HG03565 (cell line): ENCODE results near the gene HOXC4.
"Not testable (repeated sequence)": the region's sequence is repeated elsewhere in the genome, so short reads cannot be mapped to it uniquely, and the experiment has no call there.

Experiments used
- ATAC-seq: cut with Tn5 transposase; IDR thresholded peaks from one replicate; pipeline ENCODE4 v1.9.1; 2021; ENCODE audit warnings: mild to moderate bottlenecking, moderate library complexity; ENCODE audit not compliant: unreplicated experiment

HOXC4 gene

GRCh38 chr12:54081581-54082396 is 28.2 kb downstream of the HOXC4 start:
- ATAC-seq, result not testable (repeated sequence)

GRCh38 chr12:54082397-54082892 is 28.8 kb downstream of the HOXC4 start:
- no peak for ATAC-seq

- not testable (repeated sequence) for ATAC-seq
These were observed 34.4 kb downstream of the HOXC4 start for GRCh38 chr12:54088011-54088410.

- ATAC-seq, result not testable (repeated sequence)
These were observed 35.8 kb downstream of the HOXC4 start for GRCh38 chr12:54089465-54089864.

GRCh38 chr12:54090312-54090711 is 36.7 kb downstream of the HOXC4 start:
- not testable (repeated sequence) for ATAC-seq

GRCh38 chr12:54092943-54093342 is 39.3 kb downstream of the HOXC4 start:
- not testable (repeated sequence) for ATAC-seq

- not testable (repeated sequence) for ATAC-seq
These were observed 42.3 kb downstream of the HOXC4 start for GRCh38 chr12:54095928-54096327.

- ATAC-seq, result not testable (repeated sequence)
These were observed 45.0 kb downstream of the HOXC4 start for GRCh38 chr12:54098644-54099043.

GRCh38 chr12:54100588-54100987 is 47.0 kb downstream of the HOXC4 start:
- not testable (repeated sequence) for ATAC-seq

- not testable (repeated sequence) for ATAC-seq
These were observed 48.6 kb downstream of the HOXC4 start for GRCh38 chr12:54102223-54102622.

- not testable (repeated sequence) for ATAC-seq
These were observed 50.2 kb downstream of the HOXC4 start for GRCh38 chr12:54103827-54104226.
